KG1 (cell line): ENCODE results near the gene IVD.
"Not testable (repeated sequence)": the region's sequence is repeated elsewhere in the genome, so short reads cannot be mapped to it uniquely, and the experiment has no call there.

Experiments
- DNase-seq: peaks from one replicate; lab custom pipeline; 2025; lab: John Stamatoyannopoulos, UW

The IVD gene

GRCh38 chr15:40439960-40440742, 34.6 kb downstream of the IVD start:
- no peak for DNase-seq

GRCh38 chr15:40440743-40441564, 35.4 kb downstream of the IVD start, which contains the start of gene BAHD1:
Gene BAHD1 (plus strand): TSS chr15:40440953. CDS start chr15:40458465, 17,512 bp downstream.
- peak; percentile 83 for DNase-seq

DNA sequence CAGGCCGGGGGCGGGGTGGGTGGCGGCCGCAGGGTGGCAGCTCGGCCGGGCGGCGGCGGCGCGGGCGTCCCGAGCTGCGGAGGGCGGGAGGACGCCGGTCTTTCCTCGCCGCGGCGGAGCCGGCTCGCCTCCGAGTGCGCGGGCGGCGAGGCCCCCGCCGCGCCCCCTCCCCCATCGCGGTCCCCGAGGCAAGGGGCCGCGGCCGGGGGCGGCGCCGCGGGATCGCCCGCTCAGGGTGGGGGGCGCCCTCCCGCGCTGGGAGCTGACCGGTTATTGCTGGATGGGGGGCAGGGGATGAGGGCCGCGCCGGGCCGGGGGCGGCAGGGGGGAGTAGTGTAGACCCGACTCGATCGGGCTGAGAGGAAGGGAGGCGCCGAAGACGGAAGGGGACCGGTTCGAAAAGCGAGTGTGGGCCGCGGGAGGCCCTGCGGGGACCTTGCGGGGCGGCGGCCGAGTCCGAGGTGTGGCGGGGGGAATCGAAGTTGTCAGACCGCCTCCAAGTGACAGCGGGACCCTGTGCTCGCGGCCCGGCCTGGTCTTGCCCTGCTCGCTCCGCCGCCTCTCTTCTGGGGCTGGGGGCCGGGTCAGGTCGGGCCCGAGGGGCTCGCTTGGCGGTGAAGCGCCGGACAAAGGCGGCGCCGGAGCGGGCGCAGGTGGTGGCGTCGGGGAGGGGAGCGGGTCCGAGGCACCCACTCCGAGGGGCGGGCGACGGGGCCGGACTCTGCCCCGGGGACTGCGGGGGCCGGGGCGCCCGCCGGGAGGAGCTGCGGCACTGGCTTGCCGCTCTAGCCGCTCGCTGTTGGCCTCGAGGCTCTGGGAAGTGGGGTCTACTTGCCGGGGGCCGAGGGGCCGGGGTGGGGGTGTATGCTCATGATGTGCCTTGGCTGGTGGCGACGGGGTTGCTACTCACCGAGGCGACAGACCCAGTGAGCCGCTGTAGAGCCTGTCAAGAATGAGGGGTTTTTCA, 36.3 kb downstream of the IVD start:
- no peak for DNase-seq

GRCh38 chr15:40443255-40443654, 37.7 kb downstream of the IVD start:
- no peak for DNase-seq

- no peak for DNase-seq
Measured at GRCh38 chr15:40443846-40444245, 38.3 kb downstream of the IVD start.

GRCh38 chr15:40444736-40445135, 39.1 kb downstream of the IVD start:
- no peak for DNase-seq

DNA sequence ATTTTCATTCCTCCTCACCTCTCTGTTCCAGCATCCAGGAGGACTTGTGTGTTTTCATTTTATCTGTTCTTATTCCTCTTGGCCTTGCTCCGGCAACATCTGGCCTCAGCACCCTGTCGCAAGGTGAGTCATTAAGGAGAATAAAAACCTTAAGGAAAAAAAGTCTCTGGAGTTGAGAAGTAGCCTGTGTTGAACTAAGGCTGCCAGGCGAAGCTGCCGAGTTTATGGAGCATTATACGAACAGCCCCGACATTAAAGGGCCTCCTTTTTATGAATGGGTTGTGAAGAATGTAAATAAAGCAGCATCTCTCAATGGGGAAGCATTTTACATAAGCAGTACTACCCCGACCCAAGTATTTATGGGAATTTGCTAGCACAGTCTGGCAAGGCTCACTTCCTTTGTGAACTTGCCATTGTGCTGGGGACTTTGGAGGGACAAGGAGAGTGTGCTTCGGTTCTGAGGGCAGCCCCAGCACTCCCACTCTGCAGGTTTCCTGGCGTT, 39.9 kb downstream of the IVD start:
- no peak for DNase-seq

DNA sequence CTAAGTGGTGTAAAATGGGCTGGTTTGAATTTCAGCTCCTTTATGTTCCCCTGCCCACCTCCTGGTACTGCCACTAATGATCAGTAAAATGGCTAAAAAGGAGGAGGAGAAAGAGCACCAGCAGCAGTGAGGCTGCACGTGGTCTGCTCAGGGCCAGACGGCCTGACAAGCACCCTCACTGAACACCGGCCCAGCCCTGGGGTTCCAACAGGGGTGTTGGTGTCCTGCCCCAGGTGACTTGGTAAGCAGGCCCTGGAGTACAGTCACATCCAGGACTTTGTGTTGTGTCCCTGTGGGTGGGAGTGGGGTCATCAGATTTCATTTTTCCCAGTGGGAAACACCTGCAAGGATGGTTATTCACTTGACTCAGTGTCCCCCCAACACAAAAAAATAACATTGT, 40.5 kb downstream of the IVD start:
- DNase-seq = no peak

DNA sequence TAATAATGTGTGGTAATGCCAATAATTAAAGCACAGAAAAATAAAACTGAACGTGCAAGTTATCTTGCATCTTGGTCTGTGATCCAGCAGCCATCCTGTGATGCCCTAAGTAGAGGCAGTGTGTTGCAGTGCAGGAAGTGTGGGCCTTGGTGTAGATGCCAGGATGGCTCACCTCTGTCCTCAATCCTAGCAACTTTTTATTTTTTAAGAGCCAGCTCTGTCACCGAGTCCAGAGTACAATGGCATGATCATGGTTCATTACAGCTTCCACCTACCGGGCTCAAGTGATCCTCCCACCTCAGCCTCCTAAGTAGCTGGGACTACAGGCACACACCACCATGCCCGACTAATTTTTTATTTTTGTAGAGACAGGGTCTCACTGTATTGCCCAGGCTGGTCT, 42.8 kb downstream of the IVD start:
- DNase-seq = no peak

- DNase-seq = no peak
Measured at GRCh38 chr15:40449275-40449674, 43.7 kb downstream of the IVD start.

DNA sequence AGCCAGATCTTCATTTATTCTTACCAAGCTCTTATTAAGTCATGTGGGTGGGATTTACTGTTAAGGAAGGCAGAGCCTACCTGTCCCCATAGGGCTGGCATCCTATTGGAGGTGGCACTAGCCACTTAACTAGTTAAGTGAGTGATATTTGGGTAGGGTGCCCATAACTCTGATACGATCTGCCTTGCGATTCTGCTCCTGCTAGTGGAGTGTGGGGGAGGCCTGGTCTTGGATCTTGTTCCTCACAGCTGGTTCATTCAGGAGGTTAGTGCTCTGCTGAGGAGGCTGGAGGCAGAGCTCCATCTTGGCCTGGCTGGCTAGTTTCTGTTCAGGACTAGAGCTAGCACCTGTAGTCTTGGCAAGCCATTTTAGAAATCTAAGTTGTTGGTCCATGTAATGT, 44.5 kb downstream of the IVD start:
- no peak for DNase-seq

DNA sequence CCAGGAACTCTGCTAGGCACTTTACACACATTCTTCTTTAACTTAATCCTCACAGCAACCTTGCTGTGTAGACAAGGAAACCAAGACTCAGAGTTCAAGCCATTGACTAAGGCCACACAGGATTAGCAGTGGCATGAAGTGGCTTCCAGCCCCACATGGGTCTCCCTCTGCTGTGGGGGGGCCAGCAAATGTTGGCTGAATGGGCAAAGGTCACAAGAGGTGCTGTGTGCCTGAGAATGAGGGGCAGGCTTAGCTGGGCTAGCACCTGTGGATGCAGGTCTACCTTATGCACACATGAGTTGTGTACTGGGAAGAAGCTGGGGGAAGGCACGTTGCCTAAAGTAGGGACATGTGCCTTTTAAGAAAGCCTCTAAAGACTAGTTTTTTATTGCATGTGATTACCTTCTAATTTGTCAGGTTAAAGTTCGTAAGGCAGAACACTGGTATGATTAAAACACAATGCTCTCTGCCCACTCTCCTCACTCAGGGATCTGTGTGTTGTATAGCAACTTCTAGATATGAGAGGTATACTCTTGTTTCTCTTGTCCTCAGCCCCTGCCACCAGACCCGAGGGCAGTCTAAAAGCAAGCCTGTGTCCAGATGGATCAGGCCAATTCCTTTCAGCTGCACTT, 46.0 kb downstream of the IVD start:
- no peak for DNase-seq

GRCh38 chr15:40452296-40453090, 46.9 kb downstream of the IVD start:
- no peak for DNase-seq

DNA sequence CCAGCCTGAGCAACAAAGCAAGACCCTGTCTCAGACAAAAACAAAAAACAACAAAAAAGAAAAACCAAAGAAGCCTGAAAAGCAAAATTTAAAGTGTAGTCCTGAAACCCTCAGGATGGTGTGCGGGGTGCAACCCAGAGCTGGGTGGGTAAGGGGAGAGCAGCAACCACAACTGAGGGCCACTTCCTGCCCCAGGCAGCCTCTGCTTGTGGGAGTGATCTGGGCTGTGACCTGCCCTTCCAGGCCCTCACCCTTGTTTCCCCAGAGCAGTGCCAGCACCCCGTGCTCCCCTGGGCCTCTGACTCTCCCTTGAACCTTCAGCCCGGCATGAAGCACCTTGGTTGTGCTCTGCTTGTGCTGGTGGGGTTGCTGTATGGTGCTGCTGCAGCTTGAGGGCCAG, 48.3 kb downstream of the IVD start:
- not testable (repeated sequence) for DNase-seq

DNA sequence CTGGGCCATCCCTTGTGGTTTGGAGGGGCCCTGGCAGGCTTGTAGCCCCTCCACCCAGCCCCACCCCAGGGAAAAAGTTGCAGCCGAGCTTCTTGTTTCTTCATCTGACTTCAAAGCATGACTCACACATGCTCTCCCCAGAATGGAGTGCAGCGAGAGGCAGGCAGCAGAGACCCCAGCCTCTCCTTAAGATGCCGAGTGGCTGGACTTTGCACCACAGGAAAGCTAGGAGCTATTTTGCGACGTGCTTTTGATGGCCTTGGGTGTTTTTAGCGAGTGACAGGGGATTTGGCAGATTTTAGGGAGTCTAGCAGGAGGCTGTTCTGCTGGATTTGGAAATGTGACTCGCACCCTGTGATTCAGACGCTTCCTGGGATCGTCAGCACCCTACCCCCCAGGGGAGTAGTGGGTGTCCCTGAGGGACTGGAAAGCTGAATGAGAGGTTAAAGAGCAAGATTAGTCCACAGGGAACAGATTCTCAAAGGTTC, 49.4 kb downstream of the IVD start:
- DNase-seq = no peak

- DNase-seq = no peak
Measured at GRCh38 chr15:40456299-40456712, 50.7 kb downstream of the IVD start.

DNA sequence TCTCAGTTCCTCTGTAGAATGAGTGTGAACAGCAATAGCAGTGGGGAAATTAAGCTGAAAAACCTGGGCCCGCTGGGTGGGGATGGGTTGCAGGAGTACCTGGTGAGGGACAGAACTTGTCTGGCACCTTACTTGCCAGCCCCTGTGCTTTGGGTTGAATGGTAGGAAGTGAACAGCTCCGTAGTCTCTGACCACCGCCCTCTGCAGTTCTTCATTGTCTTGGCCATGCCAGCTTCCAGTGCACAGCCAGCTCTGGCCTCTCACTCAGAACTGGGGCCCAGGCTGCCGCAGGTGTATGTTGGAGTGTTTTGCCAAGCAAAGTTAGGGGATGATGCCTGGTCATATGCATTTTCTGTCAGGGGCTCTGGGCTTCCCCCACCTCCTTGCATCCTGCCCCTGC, 51.1 kb downstream of the IVD start:
- no peak for DNase-seq

- DNase-seq = no peak
Measured at GRCh38 chr15:40458495-40459371, 53.1 kb downstream of the IVD start.

- DNase-seq = no peak
Measured at GRCh38 chr15:40459391-40460015, 53.9 kb downstream of the IVD start.
